B cell (primary cell): ENCODE results near the gene NHP2. TPM values are rescaled to one million over a fixed set of nuclear protein-coding genes. Genes with fewer than 3 reads are reported as not detected.

Experiments used
- ATAC-seq: fragments of 200-7000 bp; cut with Tn5 transposase; one replicate; pipeline ENCODE4 v1.10.0; 2021; ENCODE audit warnings: low read depth, mild to moderate bottlenecking, moderate number of reproducible peaks, moderate library complexity
- CTCF ChIA-PET: fragments of 350-600 bp; sonication (Branson Sonifier 250); formaldehyde crosslinking; loops from one replicate; lab custom pipeline; 2021; ENCODE audit warnings: antibody characterized with exemption, inconsistent platforms; lab: Charles Lee
- POLR2A ChIA-PET: fragments of 350-600 bp; sonication (Branson Sonifier 250); formaldehyde crosslinking; loops from one replicate; lab custom pipeline; 2021; ENCODE audit warnings: antibody characterized with exemption; lab: Charles Lee
- DNase-seq: peaks from one replicate; pipeline ENCODE4 v3.0.0; 2013
- H2AFZ ChIP-seq: 2 replicates; pipeline ENCODE4 v1.6.1; 2012; ENCODE audit warnings: mild to moderate bottlenecking, low read depth, low read length; ENCODE audit not compliant: insufficient read depth, poor library complexity, severe bottlenecking
- H3K27ac ChIP-seq, 2 donors: 1 replicate in 1 of 2; 2 replicates in 1 of 2; pipeline ENCODE4 v1.5.1; 2012 to 2013; ENCODE audit warnings: low read length in 2 of 2, mild to moderate bottlenecking in 2 of 2, moderate library complexity in 1 of 2
- H3K27me3 ChIP-seq, 4 experiments: fragments of 200-600 bp in 1 of 4; sonication (generic) in 1 of 4; replicated peaks in 1 of 4; 1 replicate in 2 of 4; 2 replicates in 2 of 4; pipeline versions ENCODE4 v1.6.1 to v1.7.0; 2013 to 2016; ENCODE audit warnings: low read length in 3 of 4, mild to moderate bottlenecking in 2 of 4, mixed read lengths in 1 of 4, moderate library complexity in 1 of 4; ENCODE audit not compliant: insufficient read depth in 4 of 4, control insufficient read depth in 3 of 4; ENCODE audit errors: control extremely low read depth in 1 of 4
- H3K36me3 ChIP-seq, 2 experiments: replicated peaks in 1 of 2; 1 replicate in 1 of 2; 2 replicates in 1 of 2; pipeline versions ENCODE4 v1.6.1 to v1.7.1; 2013; ENCODE audit warnings: low read length in 1 of 2; ENCODE audit not compliant: insufficient read depth in 2 of 2, control insufficient read depth in 1 of 2; ENCODE audit errors: control extremely low read depth in 1 of 2, extremely low read depth in 1 of 2
- H3K4me1 ChIP-seq, 2 donors: fragments of 200-600 bp in 1 of 2; sonication (generic) in 1 of 2; 1 replicate in 1 of 2; 2 replicates in 1 of 2; pipeline versions ENCODE4 v1.5.1 to v1.6.1; 2013 to 2017; ENCODE audit warnings: low read length in 2 of 2; ENCODE audit not compliant: control insufficient read depth in 2 of 2, insufficient read depth in 2 of 2
- H3K4me2 ChIP-seq: replicated peaks from 2 replicates; pipeline ENCODE3; 2012; ENCODE audit warnings: mild to moderate bottlenecking, low read depth, low read length; ENCODE audit not compliant: poor library complexity, severe bottlenecking
- H3K4me3 ChIP-seq, 5 experiments: fragments of 200-600 bp in 1 of 5; sonication (generic) in 1 of 5; 1 replicate in 3 of 5; 2 replicates in 2 of 5; pipeline versions ENCODE4 v1.5.1 to v1.7.0; 2011 to 2016; ENCODE audit warnings: low read length in 4 of 5, mild to moderate bottlenecking in 4 of 5, low read depth in 2 of 5, control low read depth in 1 of 5, moderate library complexity in 1 of 5; ENCODE audit not compliant: insufficient read depth in 1 of 5; ENCODE audit errors: control extremely low read depth in 1 of 5, extremely low read depth in 1 of 5
- H3K79me2 ChIP-seq: fragments of 200-600 bp; sonication (generic); one replicate; pipeline ENCODE4 v1.6.0; 2016; ENCODE audit warnings: low read length; ENCODE audit not compliant: control insufficient read depth, insufficient read depth
- H3K9ac ChIP-seq: fragments of 200-600 bp; sonication (generic); 2 replicates; pipeline ENCODE4 v1.6.1; 2017; ENCODE audit warnings: mild to moderate bottlenecking, low read length, moderate library complexity
- H3K9me3 ChIP-seq, 3 donors: one replicate each; pipeline versions ENCODE4 v1.6.1 to v1.7.1; 2013; ENCODE audit warnings: low read length in 2 of 3; ENCODE audit not compliant: control insufficient read depth in 2 of 3, insufficient read depth in 1 of 3; ENCODE audit errors: control extremely low read depth in 1 of 3
- H4K20me1 ChIP-seq: 2 replicates; pipeline ENCODE4 v1.6.0; 2012; ENCODE audit warnings: mild to moderate bottlenecking, low read length; ENCODE audit not compliant: insufficient read depth, control insufficient read depth, poor library complexity, severe bottlenecking
- H3K27ac Mint-ChIP-seq: one replicate; pipeline ENCODE4 v1.8.0; 2021; ENCODE audit warnings: mixed read lengths
- H3K27me3 Mint-ChIP-seq: one replicate; pipeline ENCODE4 v1.8.0; 2021; ENCODE audit warnings: mixed read lengths
- H3K4me1 Mint-ChIP-seq: one replicate; pipeline ENCODE4 v1.8.0; 2021; ENCODE audit warnings: mixed read lengths
- H3K4me3 Mint-ChIP-seq: one replicate; pipeline ENCODE4 v1.8.0; 2021; ENCODE audit warnings: mixed read lengths
- H3K9me3 Mint-ChIP-seq: one replicate; pipeline ENCODE4 v1.8.0; 2022; ENCODE audit warnings: mixed read lengths; ENCODE audit not compliant: insufficient read depth
- CTCF ChIP-seq: fragments of 200-600 bp; IDR thresholded peaks from one replicate; pipeline ENCODE4 v1.8.0; 2022; ENCODE audit warnings: antibody characterized with exemption, mild to moderate bottlenecking
- EZH2 ChIP-seq: IDR thresholded peaks from 2 replicates; pipeline ENCODE4 v1.6.1; 2012; ENCODE audit warnings: borderline replicate concordance, low read depth, mild to moderate bottlenecking, moderate library complexity, low read length; ENCODE audit not compliant: insufficient read depth, poor library complexity, severe bottlenecking
- WGBS: methylation state at CpG from one replicate; pipeline ENCODE4 v1.1.5; 2013; ENCODE audit warnings: missing lambda C conversion rate; ENCODE audit not compliant: insufficient coverage; 5-methylcytosine and 5-hydroxymethylcytosine counted together
- intact Hi-C: fragments of 100-400 bp; cut with micrococcal nuclease; formaldehyde crosslinking; loops from one replicate; pipeline ENCODE4 v1.10.0; 2022
- polyA plus RNA-seq: library from polyadenylated mRNA; depleted of rRNA; stranded (reverse); fragments of >200 nt; gene quantifications from 2 replicates; pipeline ENCODE4 v1.2.3, GENCODE V29; 2012
- total RNA-seq, 2 donors: library from RNA; stranded (reverse); fragments of 120-200 nt in 1 of 2; gene quantifications; 1 replicate in 1 of 2; 2 replicates in 1 of 2; pipeline versions ENCODE4 v1.2.3 to v1.2.4, GENCODE V29; 2013 to 2022

NHP2 gene
- total and polyA plus RNA-seq, 2 donors (not counting 1 experiment from before 2014, with no cell fraction given), result 66.0 to 99.8 TPM

GRCh38 chr5:178141550-178141949, 12.1 kb downstream of the NHP2 start:
- Mint-ChIP-seq H3K27ac (no peak overlapping the region), H3K4me3 (no peak overlapping the region), H3K9me3 (no peaks in the 10 kb centered on the region), H3K27me3 (no peaks in the 10 kb centered on the region), H3K4me1 (no peaks in the 10 kb centered on the region)
- ChIA-PET CTCF (interaction anchor here (1.4 to 22.8 kb wide), 4 partner anchors 12 to 65 kb away, joined by 10 to 540 read pairs (median 17); partner anchors contain the start of gene NHP2), POLR2A (no interaction called here)
- Histone ChIP-seq H3K27ac (no peak overlapping the region), H2AFZ (no peak overlapping the region), H3K9me3 (no peaks in the 10 kb centered on the region), H3K9ac (no peak overlapping the region), H3K4me3 (no peak overlapping the region), H3K79me2 (no peaks in the 10 kb centered on the region), H3K27me3 (no peaks in the 10 kb centered on the region), H3K36me3 (peaks cover 0 to 42% of the 10 kb centered on the region in 2 experiments), H4K20me1 (peaks cover 5% of the 10 kb centered on the region), H3K4me2 (no peak overlapping the region), H3K4me1 (no peaks in the 10 kb centered on the region)
- TF ChIP-seq CTCF, result no peak
- no peak for TF ChIP-seq EZH2
- ATAC-seq (no peak), DNase-seq (no peak)
- WGBS, result 100% methylated on average over 3 of the region's 4 CpGs
- intact Hi-C loops, result no loop called here

GRCh38 chr5:178137991-178138390, 15.7 kb downstream of the NHP2 start:
- Mint-ChIP-seq H3K4me1 (peaks cover 8% of the 10 kb centered on the region), H3K9me3 (no peaks in the 10 kb centered on the region), H3K4me3 (no peak overlapping the region), H3K27ac (no peak overlapping the region), H3K27me3 (no peaks in the 10 kb centered on the region)
- no peak overlapping the region for H3K27ac ChIP-seq
- CTCF ChIA-PET, result interaction anchor here (0.9 to 4.6 kb wide), 5 partner anchors 8 to 62 kb away, joined by 3 to 35 read pairs (median 7); no protein-coding TSS in a partner anchor
- 97% methylated on average over 12 of the region's 12 CpGs for WGBS
- H3K4me2 ChIP-seq, result no peak overlapping the region
- DNase-seq, result no peak
- peaks cover 0 to 37% of the 10 kb centered on the region in 2 experiments for H3K36me3 ChIP-seq
- TF ChIP-seq CTCF (no peak), EZH2 (no peak)
- no peak overlapping the region for H2AFZ ChIP-seq
- no peaks in the 10 kb centered on the region for H3K27me3 ChIP-seq
- no peak for ATAC-seq
- intact Hi-C loops, result no loop called here
- no peak overlapping the region for H3K9ac ChIP-seq
- H3K9me3 ChIP-seq, result no peaks in the 10 kb centered on the region
- H3K4me3 ChIP-seq, result no peak overlapping the region
- no peaks in the 10 kb centered on the region for H3K4me1 ChIP-seq
- H4K20me1 ChIP-seq, result peaks cover 7% of the 10 kb centered on the region
- H3K79me2 ChIP-seq, result no peaks in the 10 kb centered on the region
- POLR2A ChIA-PET, result interaction anchor here (1.3 kb wide), 1 partner anchor 9 kb away, joined by 4 read pairs; no protein-coding TSS in a partner anchor
